H1 (cell line): ENCODE data around the gene LHX2. TPM values are rescaled to one million over a fixed set of nuclear protein-coding genes. Genes with fewer than 3 reads are reported as not detected.

Source experiments
- CTBP2 ChIP-seq: IDR thresholded peaks from 2 replicates; pipeline ENCODE4 v1.7.0; 2011; ENCODE audit warnings: borderline replicate concordance, mild to moderate bottlenecking, moderate library complexity, mixed read lengths, low read length; ENCODE audit not compliant: insufficient read depth, insufficient read length
- CTCF ChIP-seq, 3 experiments: IDR thresholded peaks; 1 replicate in 2 of 3; 2 replicates in 1 of 3; pipeline versions ENCODE4 v1.5.1 to v1.6.1; 2011; ENCODE audit warnings: low read length in 3 of 3, mild to moderate bottlenecking in 3 of 3, inconsistent platforms in 2 of 3, low read depth in 1 of 3, moderate library complexity in 1 of 3; ENCODE audit not compliant: insufficient read depth in 1 of 3; ENCODE audit errors: control extremely low read depth in 1 of 3
- NANOG ChIP-seq: IDR thresholded peaks from 2 replicates; pipeline ENCODE4 v1.6.1; 2011; ENCODE audit warnings: low read length, low read depth, mild to moderate bottlenecking, inconsistent platforms; ENCODE audit not compliant: insufficient read depth, poor library complexity, severe bottlenecking
- RBBP5 ChIP-seq: IDR thresholded peaks from 2 replicates; pipeline ENCODE4 v1.7.1; 2012; ENCODE audit warnings: low read depth, mild to moderate bottlenecking, inconsistent platforms, low read length, moderate library complexity, borderline replicate concordance
- RNF2 ChIP-seq: fragments of 200-900, 300-1000 bp; sonication (generic); IDR thresholded peaks from 2 replicates; pipeline ENCODE4 v1.7.1; 2016; ENCODE audit warnings: borderline replicate concordance, low read depth, mild to moderate bottlenecking, antibody characterized with exemption, low read length; ENCODE audit not compliant: poor library complexity, severe bottlenecking; ENCODE audit errors: missing control alignments
- SIRT6 ChIP-seq: IDR thresholded peaks from one replicate; pipeline ENCODE4 v1.7.1; 2012; ENCODE audit warnings: low read length, inconsistent platforms
- SUZ12 ChIP-seq: fragments of 200-600 bp; sonication (generic); IDR thresholded peaks from 2 replicates; pipeline ENCODE4 v1.6.1; 2012; ENCODE audit warnings: mild to moderate bottlenecking, inconsistent platforms, low read length, moderate library complexity, mixed read lengths
- TEAD4 ChIP-seq: IDR thresholded peaks from 2 replicates; pipeline ENCODE4 v1.6.1; 2012; ENCODE audit warnings: low read depth, low read length, inconsistent platforms, mixed read lengths
- polyA plus RNA-seq, 7 experiments: library from polyadenylated mRNA; depleted of rRNA in 3 of 7; stranded (reverse) in 5 of 7; unstranded in 2 of 7; fragments of >200 nt in 5 of 7; fragments of 200-250 nt in 2 of 7; gene quantifications; 1 replicate in 5 of 7; 2 replicates in 1 of 7; 4 replicates in 1 of 7; pipeline versions ENCODE4 v1.2.1 to v1.2.3, GENCODE V29; 2011 to 2013; ENCODE audit warnings: missing spikeins in 2 of 7, mixed read lengths in 2 of 7
- total RNA-seq: library from RNA; stranded (reverse); fragmentation: NEBNext Ultra II Directional; extraction: Animal tissue kit (Norgen Biotek cat#: 25700); gene quantifications from 2 replicates; pipeline ENCODE4 v1.2.1, GENCODE V29; 2021

Gene LHX2
- total and polyA plus RNA-seq, 2 of the 8 experiments (the other 6 are each of a cell fraction or from before 2014, with no cell fraction given), result 0.11 to 0.86 TPM

- TF ChIP-seq CTCF (IDR thresholded peaks at IDR 0.05; ENCODE audit: control extremely low read depth in 1 of 3, insufficient read depth in 1 of 3, low read depth in 1 of 3, low read length in 3 of 3) (no peak), RBBP5 (no peak), NANOG (peak; percentile 80), TEAD4 (peak; percentile 52), SIRT6 (no peak), SUZ12 (no peak), RNF2 (peak; percentile 44), CTBP2 (no peak)
Observed at GRCh38 chr9:124005029-124005771, 6.4 kb upstream of the LHX2 start (continued).
